Ectodermal cell (in vitro differentiated cells): Measurements from ENCODE around the gene ACAA1. TPM values are rescaled to one million over a fixed set of nuclear protein-coding genes. Genes with fewer than 3 reads are reported as not detected.

ENCODE experiments used
- H3K27ac ChIP-seq: 2 replicates; pipeline ENCODE4 v1.7.0; 2013; ENCODE audit warnings: mild to moderate bottlenecking, low read depth, low read length; ENCODE audit not compliant: insufficient read depth, poor library complexity, severe bottlenecking
- H3K27me3 ChIP-seq: 2 replicates; pipeline ENCODE4 v1.7.0; 2013; ENCODE audit warnings: mild to moderate bottlenecking, low read length; ENCODE audit not compliant: insufficient read depth, control insufficient read depth, poor library complexity, severe bottlenecking
- H3K36me3 ChIP-seq: one replicate; pipeline ENCODE4 v1.7.0; 2013; ENCODE audit warnings: low read length; ENCODE audit not compliant: control insufficient read depth, insufficient read depth
- H3K4me1 ChIP-seq: one replicate; pipeline ENCODE4 v1.7.0; 2013; ENCODE audit warnings: low read length; ENCODE audit not compliant: control insufficient read depth, insufficient read depth
- H3K4me3 ChIP-seq: 2 replicates; pipeline ENCODE4 v1.7.0; 2013; ENCODE audit warnings: low read depth, low read length, control low read depth; ENCODE audit not compliant: insufficient read depth
- H3K9me3 ChIP-seq: 2 replicates; pipeline ENCODE4 v1.7.0; 2013; ENCODE audit warnings: mild to moderate bottlenecking, low read length, moderate library complexity; ENCODE audit not compliant: control insufficient read depth
- WGBS, 2 experiments: methylation state at CpG; one replicate each; pipeline ENCODE4 v1.1.7; 2013; ENCODE audit warnings: missing lambda C conversion rate in 2 of 2; 5-methylcytosine and 5-hydroxymethylcytosine counted together
- polyA plus RNA-seq, 4 experiments: library from polyadenylated mRNA; stranded (reverse); fragments of 50-300 nt; gene quantifications; one replicate each; pipeline ENCODE4 v1.2.3, GENCODE V29; 2013

ACAA1 gene
- 19.6 TPM for polyA plus RNA-seq (2013, experiment 1 of 4)
- 18.2 TPM for polyA plus RNA-seq (2013, experiment 2 of 4)
- polyA plus RNA-seq (2013, experiment 3 of 4) = 15.1 TPM
- 19.2 TPM for polyA plus RNA-seq (2013, experiment 4 of 4)

GRCh38 chr3:38136777-38137614 is at the start of gene ACAA1:
Gene ACAA1, minus strand, starts transcription at chr3:38137127. Its CDS starts 92 bp downstream, at chr3:38137035.
- H3K27me3 ChIP-seq = peaks cover 12% of the 10 kb centered on the region
- 0% methylated on average over 66 of the region's 66 CpGs for WGBS, 2 experiments
- H3K9me3 ChIP-seq = no peaks in the 10 kb centered on the region
- no peaks in the 10 kb centered on the region for H3K36me3 ChIP-seq
- peak within 1 kb of the TSS; percentile 78 for H3K4me3 ChIP-seq
- H3K4me1 ChIP-seq = peaks cover 11% of the 10 kb centered on the region
- peak within 1 kb of the TSS; percentile 75 for H3K27ac ChIP-seq

GRCh38 chr3:38177181-38177580 is 40.3 kb upstream of the ACAA1 start:
- Histone ChIP-seq H3K36me3 (no peaks in the 10 kb centered on the region), H3K4me1 (no peaks in the 10 kb centered on the region), H3K27ac (no peak overlapping the region), H3K9me3 (no peaks in the 10 kb centered on the region), H3K27me3 (no peaks in the 10 kb centered on the region), H3K4me3 (no peak overlapping the region)
- WGBS, 2 experiments = 75 to 82% methylated on average over 2 of the region's 2 CpGs

DNA sequence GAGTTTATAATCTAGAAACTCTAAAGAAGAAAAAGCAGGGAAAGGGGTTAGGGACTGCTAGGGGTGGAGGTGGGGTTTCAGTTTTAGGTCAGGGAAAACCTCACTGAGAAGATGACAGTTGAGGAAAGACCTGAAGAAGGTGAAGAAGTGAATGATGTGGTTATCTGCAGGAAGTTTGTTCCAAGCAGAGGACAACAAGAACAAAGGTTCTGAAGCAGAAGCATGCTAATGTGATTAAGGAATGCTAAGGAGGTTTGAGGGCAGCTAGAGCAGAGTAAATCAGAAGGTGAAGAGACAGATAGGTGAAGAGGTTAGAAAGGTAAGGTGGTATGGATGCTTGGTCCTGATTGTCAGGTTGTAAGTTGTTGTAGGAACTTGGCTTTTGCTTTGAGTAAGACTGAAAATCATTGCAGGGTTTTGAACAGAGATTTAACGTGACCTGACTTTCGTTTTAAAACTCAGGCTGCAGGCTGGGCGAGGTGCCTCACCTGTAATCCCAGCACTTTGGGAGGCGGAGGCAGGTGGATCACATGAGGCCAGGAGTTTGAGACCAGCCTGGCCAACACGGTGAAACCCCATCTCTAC is 37.0 kb upstream of the ACAA1 start:
- H3K4me1 ChIP-seq = no peaks in the 10 kb centered on the region
- H3K4me3 ChIP-seq = no peak overlapping the region
- no peaks in the 10 kb centered on the region for H3K9me3 ChIP-seq
- WGBS, 2 experiments = 93 to 95% methylated on average over 5 of the region's 5 CpGs
- H3K27me3 ChIP-seq = no peaks in the 10 kb centered on the region
- H3K36me3 ChIP-seq = no peaks in the 10 kb centered on the region
- no peak overlapping the region for H3K27ac ChIP-seq

- Histone ChIP-seq H3K4me3 (no peak overlapping the region), H3K4me1 (no peaks in the 10 kb centered on the region), H3K27me3 (no peaks in the 10 kb centered on the region), H3K9me3 (no peaks in the 10 kb centered on the region), H3K27ac (no peak overlapping the region), H3K36me3 (no peaks in the 10 kb centered on the region)
- 83 to 94% methylated on average over 2 of the region's 2 CpGs for WGBS, 2 experiments
These were observed 34.7 kb upstream of the ACAA1 start for GRCh38 chr3:38171622-38172021.

- 88% methylated on average over 4 of the region's 4 CpGs for WGBS, 2 experiments
- no peak overlapping the region for H3K27ac ChIP-seq
- no peaks in the 10 kb centered on the region for H3K36me3 ChIP-seq
- H3K9me3 ChIP-seq = no peaks in the 10 kb centered on the region
- no peaks in the 10 kb centered on the region for H3K4me1 ChIP-seq
- no peaks in the 10 kb centered on the region for H3K27me3 ChIP-seq
- no peak overlapping the region for H3K4me3 ChIP-seq
These were observed 33.8 kb upstream of the ACAA1 start for GRCh38 chr3:38170722-38171121.

DNA sequence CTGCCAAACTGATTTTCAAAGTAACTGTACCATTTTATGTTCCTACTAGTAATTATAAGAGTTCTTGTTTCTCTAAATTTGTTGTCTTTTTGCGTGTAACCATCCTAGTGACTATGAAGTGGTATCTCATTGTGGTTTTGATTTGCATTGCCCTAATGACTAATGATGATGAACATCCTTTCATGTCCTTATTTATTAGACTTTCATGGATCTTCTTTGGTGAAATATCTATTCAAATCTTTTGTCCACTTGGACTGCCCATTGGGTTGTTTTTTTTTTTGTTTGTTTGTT is 32.0 kb upstream of the ACAA1 start:
- no peaks in the 10 kb centered on the region for H3K4me1 ChIP-seq
- 100% methylated on average over 1 of the region's 1 CpG for WGBS, 2 experiments
- no peaks in the 10 kb centered on the region for H3K36me3 ChIP-seq
- no peak overlapping the region for H3K4me3 ChIP-seq
- no peak overlapping the region for H3K27ac ChIP-seq
- H3K9me3 ChIP-seq = no peaks in the 10 kb centered on the region
- H3K27me3 ChIP-seq = no peaks in the 10 kb centered on the region

DNA sequence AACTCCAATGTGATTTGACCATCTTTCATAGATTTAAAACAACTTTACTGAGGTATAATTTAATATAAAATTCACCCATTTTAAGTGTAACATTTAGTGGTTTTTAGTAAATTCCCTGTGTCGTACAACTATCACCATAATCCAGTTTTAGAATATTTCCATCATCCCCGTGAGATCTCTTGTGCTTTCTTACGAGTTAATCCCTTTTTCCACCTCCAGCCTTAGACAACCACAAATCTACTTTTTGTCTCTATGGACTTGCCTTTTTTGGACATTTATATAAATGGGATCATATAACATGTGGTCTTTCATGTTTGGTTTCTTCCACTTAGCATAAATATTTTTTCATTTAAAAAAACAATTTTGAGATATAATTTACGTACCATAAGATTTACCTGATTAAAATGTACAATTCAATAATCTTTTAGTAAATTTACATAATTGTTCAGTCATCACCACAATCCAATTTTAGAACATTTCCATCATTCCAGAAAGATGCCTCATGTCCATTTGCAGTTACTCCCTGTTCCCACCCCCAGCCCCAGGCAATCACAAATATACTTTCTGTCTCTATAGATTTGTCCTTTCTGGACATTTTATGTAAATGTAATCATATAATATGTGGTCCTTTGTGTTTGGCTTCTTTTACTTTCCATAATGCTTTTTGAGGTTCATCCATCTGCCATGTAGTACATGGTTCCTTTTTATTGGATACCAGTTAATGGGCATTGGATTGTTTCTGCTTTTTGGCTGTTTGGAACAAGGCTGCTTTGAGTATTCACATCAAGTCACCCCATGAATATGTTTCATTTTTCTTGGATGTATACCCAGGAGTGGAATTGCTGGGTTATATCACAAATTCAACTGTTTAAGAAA is 31.5 kb upstream of the ACAA1 start:
- no peak overlapping the region for H3K27ac ChIP-seq
- no peak overlapping the region for H3K4me3 ChIP-seq
- H3K36me3 ChIP-seq = no peaks in the 10 kb centered on the region
- 89 to 93% methylated on average over 3 of the region's 4 CpGs for WGBS, 2 experiments
- no peaks in the 10 kb centered on the region for H3K9me3 ChIP-seq
- no peaks in the 10 kb centered on the region for H3K4me1 ChIP-seq
- H3K27me3 ChIP-seq = no peaks in the 10 kb centered on the region

DNA sequence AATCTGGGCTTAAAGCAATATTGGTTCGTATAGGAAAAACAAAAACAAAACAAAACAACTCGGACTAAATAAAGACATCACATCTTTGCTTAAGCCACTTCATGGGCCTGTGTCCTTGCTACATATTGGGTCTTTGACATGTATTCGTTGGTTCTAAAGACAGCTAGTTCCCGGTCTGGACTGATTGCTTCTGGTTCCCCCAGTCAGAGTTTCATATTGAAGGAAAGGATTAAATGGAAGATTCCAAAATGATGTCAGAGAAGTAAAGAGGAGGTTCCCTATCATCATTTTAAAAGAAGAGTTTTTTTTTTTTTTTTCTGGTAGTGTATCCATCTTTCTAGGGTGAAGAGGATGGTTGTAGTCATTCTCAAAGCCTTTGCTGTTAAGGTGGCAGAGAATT is 30.7 kb upstream of the ACAA1 start:
- H3K27ac ChIP-seq = no peak overlapping the region
- WGBS, 2 experiments = 90 to 93% methylated on average over 4 of the region's 4 CpGs

DNA sequence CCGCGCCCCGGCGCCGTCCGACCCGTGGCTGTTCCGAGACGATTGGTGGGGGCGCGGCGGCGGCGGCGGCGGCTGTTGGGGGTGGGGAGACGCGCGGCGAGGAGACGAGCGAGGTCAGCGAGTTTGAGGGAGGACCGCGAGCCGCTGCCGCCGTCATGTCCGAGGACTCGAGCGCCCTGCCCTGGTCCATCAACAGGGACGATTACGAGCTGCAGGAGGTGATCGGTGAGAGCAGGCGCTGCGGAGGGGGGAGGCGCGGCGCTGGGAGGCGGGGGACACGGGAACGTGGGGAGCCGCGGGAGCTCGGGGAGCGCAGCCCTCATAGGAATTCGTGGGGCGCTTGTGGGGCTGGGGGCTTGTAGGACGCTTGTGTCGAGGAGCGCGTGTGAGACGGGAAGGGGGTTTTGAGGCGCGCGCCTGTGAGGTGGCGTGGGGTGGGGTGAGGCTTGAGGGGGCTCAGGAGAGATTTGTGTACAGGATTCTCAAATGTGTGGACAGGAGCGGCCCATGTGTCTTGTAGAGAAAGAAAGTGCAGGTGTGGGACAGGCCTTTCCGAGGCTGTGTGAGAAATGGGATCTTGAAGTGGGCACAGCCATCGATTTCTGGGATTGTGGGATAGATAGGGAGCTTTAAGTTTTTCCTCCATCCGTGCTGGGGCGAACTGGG is 28.9 kb upstream of the ACAA1 start:
- no peaks in the 10 kb centered on the region for H3K36me3 ChIP-seq
- H3K27ac ChIP-seq = peak overlapping the region; percentile 94
- 1% methylated on average over 62 of the region's 62 CpGs for WGBS, 2 experiments
- peak overlapping the region; percentile 79 for H3K4me3 ChIP-seq
- H3K4me1 ChIP-seq = no peaks in the 10 kb centered on the region
- H3K27me3 ChIP-seq = no peaks in the 10 kb centered on the region
- H3K9me3 ChIP-seq = no peaks in the 10 kb centered on the region

More for the DNA sequence above, 30.7 kb upstream of the ACAA1 start:
- no peaks in the 10 kb centered on the region for H3K27me3 ChIP-seq
- H3K4me3 ChIP-seq = no peak overlapping the region
- no peaks in the 10 kb centered on the region for H3K36me3 ChIP-seq
- H3K4me1 ChIP-seq = no peaks in the 10 kb centered on the region
- H3K9me3 ChIP-seq = no peaks in the 10 kb centered on the region
